ENCODE data around the gene VAPA. TPM values are rescaled to one million over a fixed set of nuclear protein-coding genes. Genes with fewer than 3 reads are reported as not detected.
"Not testable (repeated sequence)": the region's sequence is repeated elsewhere in the genome, so short reads cannot be mapped to it uniquely, and the experiment has no call there.

The VAPA gene
- total and polyA plus RNA-seq, 8 donors: 182 to 220 (median 205) TPM

DNA sequence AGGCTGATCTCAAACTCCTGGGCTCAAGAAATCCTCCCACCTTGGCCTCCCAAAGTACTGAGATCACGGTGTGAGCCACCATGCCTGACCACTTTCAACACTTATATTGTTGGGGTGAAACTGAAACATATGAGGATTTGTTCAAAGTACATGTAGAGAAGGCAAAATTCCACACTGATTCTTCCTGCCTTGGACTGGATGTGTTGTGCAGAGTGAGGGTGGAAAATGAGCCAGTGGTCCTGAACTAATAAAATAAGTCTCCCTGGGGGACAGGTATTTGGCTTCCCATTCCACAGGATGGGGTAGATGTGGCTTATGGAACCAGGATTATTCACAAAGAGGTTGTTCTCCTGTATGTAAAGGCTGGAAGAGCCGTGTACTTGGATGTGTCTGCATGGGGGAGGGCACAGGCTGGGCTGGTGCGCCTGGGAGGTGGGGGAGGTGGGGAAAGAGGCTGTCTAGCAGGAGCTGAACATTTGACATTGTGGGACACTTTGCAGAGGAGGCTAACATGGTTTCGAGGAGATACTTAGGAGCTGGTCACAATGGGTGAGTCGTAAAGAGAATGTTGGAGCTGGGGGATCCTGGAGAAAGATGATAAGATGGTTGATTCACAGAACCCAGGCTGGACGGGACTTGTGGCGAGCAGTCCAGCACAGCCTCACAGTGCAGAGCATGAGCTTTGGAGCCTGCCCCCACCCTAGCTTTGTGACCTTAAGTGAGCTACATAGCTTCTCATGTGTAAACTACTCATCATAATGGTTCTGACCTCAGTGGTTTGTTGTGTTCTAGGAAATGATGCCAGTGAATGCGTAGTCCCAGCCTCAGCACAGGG is 28.4 kb upstream of the VAPA start, which contains the start of gene TXNDC2:
Gene TXNDC2 (plus strand): TSS at position 804 of the 835 bp plus-strand sequence. CDS start 708 bp downstream, outside the sequence.
- Histone ChIP-seq H3K27me3 (no peaks in the 10 kb centered on the region), H3K36me3 (no peaks in the 10 kb centered on the region), H3K27ac (no peak within 1 kb of the TSS), H3K4me1 (no peaks in the 10 kb centered on the region), H3K4me3 (no peak within 1 kb of the TSS), H3K9me3 (no peaks in the 10 kb centered on the region)
- ATAC-seq: no peak
- intact Hi-C loops (cut with DNase I): no loop called here
- TF ChIP-seq, protein P1, sequence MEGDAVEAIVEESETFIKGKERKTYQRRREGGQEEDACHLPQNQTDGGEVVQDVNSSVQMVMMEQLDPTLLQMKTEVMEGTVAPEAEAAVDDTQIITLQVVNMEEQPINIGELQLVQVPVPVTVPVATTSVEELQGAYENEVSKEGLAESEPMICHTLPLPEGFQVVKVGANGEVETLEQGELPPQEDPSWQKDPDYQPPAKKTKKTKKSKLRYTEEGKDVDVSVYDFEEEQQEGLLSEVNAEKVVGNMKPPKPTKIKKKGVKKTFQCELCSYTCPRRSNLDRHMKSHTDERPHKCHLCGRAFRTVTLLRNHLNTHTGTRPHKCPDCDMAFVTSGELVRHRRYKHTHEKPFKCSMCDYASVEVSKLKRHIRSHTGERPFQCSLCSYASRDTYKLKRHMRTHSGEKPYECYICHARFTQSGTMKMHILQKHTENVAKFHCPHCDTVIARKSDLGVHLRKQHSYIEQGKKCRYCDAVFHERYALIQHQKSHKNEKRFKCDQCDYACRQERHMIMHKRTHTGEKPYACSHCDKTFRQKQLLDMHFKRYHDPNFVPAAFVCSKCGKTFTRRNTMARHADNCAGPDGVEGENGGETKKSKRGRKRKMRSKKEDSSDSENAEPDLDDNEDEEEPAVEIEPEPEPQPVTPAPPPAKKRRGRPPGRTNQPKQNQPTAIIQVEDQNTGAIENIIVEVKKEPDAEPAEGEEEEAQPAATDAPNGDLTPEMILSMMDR (IDR thresholded peaks at IDR 0.05): no peak
- DNase-seq: no peak

GRCh38 chr18:9886005-9886348 is 27.8 kb upstream of the VAPA start:
- intact Hi-C loops (cut with DNase I): no loop called here
- no peak for ATAC-seq
- Histone ChIP-seq H3K27me3 (no peaks in the 10 kb centered on the region), H3K27ac (no peak overlapping the region), H3K9me3 (no peaks in the 10 kb centered on the region), H3K4me3 (no peak overlapping the region), H3K36me3 (no peaks in the 10 kb centered on the region), H3K4me1 (no peaks in the 10 kb centered on the region)
- TF ChIP-seq, protein P1 (IDR thresholded peaks at IDR 0.05): no peak
- no peak for DNase-seq

DNA sequence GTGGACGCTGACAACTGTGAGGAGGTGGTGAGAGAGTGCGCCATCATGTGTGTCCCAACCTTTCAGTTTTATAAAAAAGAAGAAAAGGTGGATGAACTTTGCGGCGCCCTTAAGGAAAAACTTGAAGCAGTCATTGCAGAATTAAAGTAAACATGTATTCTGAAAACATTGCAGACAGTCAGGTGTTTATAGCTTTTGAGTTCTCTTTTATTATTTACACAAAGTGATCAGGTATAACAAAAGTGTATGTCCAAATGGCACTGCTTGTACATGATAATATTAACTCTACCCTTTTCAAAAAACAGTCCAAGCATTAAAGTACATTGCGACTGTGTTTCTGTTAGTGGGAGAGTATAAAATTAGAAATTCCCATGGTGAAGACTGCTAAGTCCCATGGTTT is 25.8 kb upstream of the VAPA start:
- intact Hi-C loops (cut with DNase I): no loop called here
- H3K9me3 ChIP-seq: no peaks in the 10 kb centered on the region
- no peak for ATAC-seq
- TF ChIP-seq, protein P1 (IDR thresholded peaks at IDR 0.05): no peak
- no peaks in the 10 kb centered on the region for H3K36me3 ChIP-seq
- H3K27me3 ChIP-seq: no peaks in the 10 kb centered on the region
- H3K4me1 ChIP-seq: no peaks in the 10 kb centered on the region
- no peak for DNase-seq
- H3K27ac ChIP-seq: no peak overlapping the region
- no peak overlapping the region for H3K4me3 ChIP-seq

- TF ChIP-seq, protein P1 (IDR thresholded peaks at IDR 0.05): no peak
- Histone ChIP-seq H3K9me3 (no peaks in the 10 kb centered on the region), H3K4me3 (no peak overlapping the region), H3K27ac (no peak overlapping the region), H3K4me1 (no peaks in the 10 kb centered on the region), H3K36me3 (no peaks in the 10 kb centered on the region), H3K27me3 (no peaks in the 10 kb centered on the region)
- ATAC-seq (no peak), DNase-seq (no peak)
- intact Hi-C loops (cut with DNase I): no loop called here
Measured at GRCh38 chr18:9890196-9890595, 23.6 kb upstream of the VAPA start.

GRCh38 chr18:9890957-9891356 is 22.9 kb upstream of the VAPA start:
- intact Hi-C loops (cut with DNase I): no loop called here
- Histone ChIP-seq H3K4me3 (no peak overlapping the region), H3K36me3 (no peaks in the 10 kb centered on the region), H3K4me1 (no peaks in the 10 kb centered on the region), H3K27ac (no peak overlapping the region), H3K27me3 (no peaks in the 10 kb centered on the region), H3K9me3 (no peaks in the 10 kb centered on the region)
- ATAC-seq (no peak), DNase-seq (no peak)
- TF ChIP-seq, protein P1 (IDR thresholded peaks at IDR 0.05): no peak

- H3K27me3 ChIP-seq; H3K4me1 ChIP-seq; ATAC-seq; H3K27ac ChIP-seq; H3K4me3 ChIP-seq; H3K9me3 ChIP-seq; H3K36me3 ChIP-seq; intact Hi-C loops (cut with DNase I); DNase-seq: not testable (repeated sequence)
Measured at GRCh38 chr18:9891515-9891914, 22.3 kb upstream of the VAPA start.
